Measurements from ENCODE around the gene UBE2A. TPM values are rescaled to one million over a fixed set of nuclear protein-coding genes. Genes with fewer than 3 reads are reported as not detected.

Gene UBE2A
- total RNA-seq, 1 donor from 2014 or later: 35.2 TPM

GRCh38 chrX:119573840-119574393 lies 446 bp upstream of the UBE2A start:
- H3K4me3 ChIP-seq (ENCODE audit: low read depth, low read length): peak overlapping the region; percentile 69
- H3K36me3 ChIP-seq (ENCODE audit: control insufficient read depth, insufficient read depth, low read length): no peaks in the 10 kb centered on the region
- DNase-seq (ENCODE audit: low read depth): no peak
- H3K27me3 ChIP-seq (ENCODE audit: control insufficient read depth, insufficient read depth, low read length): no peaks in the 10 kb centered on the region
- TF ChIP-seq, protein P1, sequence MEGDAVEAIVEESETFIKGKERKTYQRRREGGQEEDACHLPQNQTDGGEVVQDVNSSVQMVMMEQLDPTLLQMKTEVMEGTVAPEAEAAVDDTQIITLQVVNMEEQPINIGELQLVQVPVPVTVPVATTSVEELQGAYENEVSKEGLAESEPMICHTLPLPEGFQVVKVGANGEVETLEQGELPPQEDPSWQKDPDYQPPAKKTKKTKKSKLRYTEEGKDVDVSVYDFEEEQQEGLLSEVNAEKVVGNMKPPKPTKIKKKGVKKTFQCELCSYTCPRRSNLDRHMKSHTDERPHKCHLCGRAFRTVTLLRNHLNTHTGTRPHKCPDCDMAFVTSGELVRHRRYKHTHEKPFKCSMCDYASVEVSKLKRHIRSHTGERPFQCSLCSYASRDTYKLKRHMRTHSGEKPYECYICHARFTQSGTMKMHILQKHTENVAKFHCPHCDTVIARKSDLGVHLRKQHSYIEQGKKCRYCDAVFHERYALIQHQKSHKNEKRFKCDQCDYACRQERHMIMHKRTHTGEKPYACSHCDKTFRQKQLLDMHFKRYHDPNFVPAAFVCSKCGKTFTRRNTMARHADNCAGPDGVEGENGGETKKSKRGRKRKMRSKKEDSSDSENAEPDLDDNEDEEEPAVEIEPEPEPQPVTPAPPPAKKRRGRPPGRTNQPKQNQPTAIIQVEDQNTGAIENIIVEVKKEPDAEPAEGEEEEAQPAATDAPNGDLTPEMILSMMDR (IDR thresholded peaks at IDR 0.05; ENCODE audit: insufficient read depth, low read length, poor library complexity, severe bottlenecking): no peak

DNA sequence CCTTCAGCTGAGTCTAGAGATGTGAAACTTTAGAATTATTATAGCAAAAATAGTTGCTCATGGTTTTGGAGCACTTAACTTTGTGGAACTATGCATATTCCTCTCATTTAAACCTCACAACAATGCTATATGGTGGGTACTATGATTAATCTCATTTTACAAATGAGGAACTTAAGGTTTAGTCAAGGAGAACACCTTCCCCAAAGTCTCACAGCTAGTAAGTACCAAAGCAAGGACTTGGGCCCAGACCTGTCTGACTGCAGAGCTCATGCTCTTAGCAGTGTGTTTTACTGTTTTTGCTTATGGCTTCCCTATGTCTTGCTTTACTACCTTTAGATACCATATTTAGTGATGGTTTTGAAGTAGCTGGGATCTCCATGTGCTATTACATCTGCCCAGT lies 5.1 kb downstream of the UBE2A start:
- Histone ChIP-seq H3K36me3 (ENCODE audit: control insufficient read depth, insufficient read depth, low read length) (no peaks in the 10 kb centered on the region), H3K4me3 (ENCODE audit: low read depth, low read length) (no peak overlapping the region), H3K27me3 (ENCODE audit: control insufficient read depth, insufficient read depth, low read length) (no peaks in the 10 kb centered on the region)
- TF ChIP-seq, protein P1 (IDR thresholded peaks at IDR 0.05; ENCODE audit: insufficient read depth, low read length, poor library complexity, severe bottlenecking): no peak
- no peak for DNase-seq (ENCODE audit: low read depth)

DNA sequence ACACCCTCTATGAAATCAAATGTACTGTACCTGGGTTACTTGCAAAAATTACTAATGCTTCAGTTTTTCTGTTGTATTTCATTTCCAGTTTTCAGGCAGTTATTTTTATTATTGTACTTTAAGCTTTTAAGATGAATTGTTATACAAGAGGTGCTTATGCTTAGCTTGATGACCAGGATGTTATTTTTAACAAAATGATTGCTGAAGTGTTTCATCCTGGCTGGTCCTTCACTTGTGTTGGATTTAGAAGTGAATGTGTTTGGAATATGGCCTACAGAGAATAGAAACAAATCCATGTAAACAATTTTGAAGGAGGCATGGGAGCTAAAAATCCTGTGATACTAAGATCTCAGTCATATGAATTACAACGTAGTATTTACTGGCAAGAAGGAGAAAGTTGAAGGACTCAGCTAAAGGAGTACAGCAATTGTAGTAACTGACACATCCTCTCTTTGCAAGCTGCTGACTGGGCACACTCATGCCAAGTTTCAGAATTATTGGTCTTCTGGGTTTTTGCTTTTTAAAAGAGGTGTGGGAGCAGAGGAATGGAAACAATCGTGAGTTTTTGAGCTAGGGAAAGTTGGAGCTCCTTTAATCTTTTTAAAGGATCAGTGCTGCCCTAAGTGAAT lies 9.2 kb downstream of the UBE2A start:
- Histone ChIP-seq H3K27me3 (ENCODE audit: control insufficient read depth, insufficient read depth, low read length) (no peaks in the 10 kb centered on the region), H3K36me3 (ENCODE audit: control insufficient read depth, insufficient read depth, low read length) (no peaks in the 10 kb centered on the region), H3K4me3 (ENCODE audit: low read depth, low read length) (no peak overlapping the region)
- TF ChIP-seq, protein P1 (IDR thresholded peaks at IDR 0.05; ENCODE audit: insufficient read depth, low read length, poor library complexity, severe bottlenecking): no peak
- no peak for DNase-seq (ENCODE audit: low read depth)

- Histone ChIP-seq H3K4me3 (ENCODE audit: low read depth, low read length) (no peak overlapping the region), H3K27me3 (ENCODE audit: control insufficient read depth, insufficient read depth, low read length) (no peaks in the 10 kb centered on the region), H3K36me3 (ENCODE audit: control insufficient read depth, insufficient read depth, low read length) (no peaks in the 10 kb centered on the region)
- TF ChIP-seq, protein P1 (IDR thresholded peaks at IDR 0.05; ENCODE audit: insufficient read depth, low read length, poor library complexity, severe bottlenecking): no peak
- DNase-seq (ENCODE audit: low read depth): no peak
Observed at GRCh38 chrX:119589810-119590209, 15.4 kb downstream of the UBE2A start.

DNA sequence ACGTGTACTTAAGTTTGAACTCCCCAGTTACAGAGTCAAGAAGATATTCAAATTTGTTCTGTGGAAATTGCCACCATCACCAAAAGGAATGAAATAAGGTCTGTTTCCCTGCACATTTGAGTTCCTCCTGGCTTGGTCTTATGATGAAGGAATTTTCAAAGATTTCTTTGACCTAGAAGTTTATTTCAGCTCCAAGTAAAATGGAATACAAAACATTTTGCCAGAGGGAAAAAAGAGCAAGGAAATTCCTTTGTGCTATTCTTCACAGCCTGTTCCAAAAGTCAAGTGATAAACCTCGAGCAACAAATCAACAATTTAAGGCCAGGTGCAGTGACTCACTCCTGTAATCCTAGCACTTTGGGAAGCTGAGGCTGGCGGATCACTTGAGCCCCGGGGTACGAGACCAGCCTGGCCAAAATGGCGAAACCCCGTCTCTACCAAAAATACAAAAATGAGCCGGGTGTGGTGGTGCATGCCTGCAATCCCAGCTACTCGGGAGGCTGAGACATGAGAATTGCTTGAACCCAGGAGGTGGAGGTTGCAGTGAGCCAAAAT lies 28.4 kb downstream of the UBE2A start:
- no peaks in the 10 kb centered on the region for H3K27me3 ChIP-seq (ENCODE audit: control insufficient read depth, insufficient read depth, low read length)
- TF ChIP-seq, protein P1 (IDR thresholded peaks at IDR 0.05; ENCODE audit: insufficient read depth, low read length, poor library complexity, severe bottlenecking): no peak
- H3K36me3 ChIP-seq (ENCODE audit: control insufficient read depth, insufficient read depth, low read length): no peaks in the 10 kb centered on the region
- no peak overlapping the region for H3K4me3 ChIP-seq (ENCODE audit: low read depth, low read length)
- no peak for DNase-seq (ENCODE audit: low read depth)
